ENCODE data around the gene MARCHF2.

The MARCHF2 gene

GRCh38 chr19:8452446-8453123, 39.5 kb downstream of the MARCHF2 start:
- no peaks in the 10 kb centered on the region for H3K9me3 ChIP-seq (replicated peaks in 1 of 2; ENCODE audit: control insufficient read depth in 2 of 2, insufficient read depth in 1 of 2, low read depth in 1 of 2, low read length in 2 of 2)
- WGBS, 2 donors (ENCODE audit: extremely low coverage in 2 of 2, insufficient read length in 2 of 2, insufficient replicate concordance in 1 of 2) = no CpG with 5 or more reads among the region's 4 CpGs
- H3K36me3 ChIP-seq (replicated peaks in 1 of 2; ENCODE audit: control insufficient read depth in 2 of 2, insufficient read depth in 2 of 2, low read length in 2 of 2) = peaks cover 23 to 93% of the 10 kb centered on the region in 2 donors

DNA sequence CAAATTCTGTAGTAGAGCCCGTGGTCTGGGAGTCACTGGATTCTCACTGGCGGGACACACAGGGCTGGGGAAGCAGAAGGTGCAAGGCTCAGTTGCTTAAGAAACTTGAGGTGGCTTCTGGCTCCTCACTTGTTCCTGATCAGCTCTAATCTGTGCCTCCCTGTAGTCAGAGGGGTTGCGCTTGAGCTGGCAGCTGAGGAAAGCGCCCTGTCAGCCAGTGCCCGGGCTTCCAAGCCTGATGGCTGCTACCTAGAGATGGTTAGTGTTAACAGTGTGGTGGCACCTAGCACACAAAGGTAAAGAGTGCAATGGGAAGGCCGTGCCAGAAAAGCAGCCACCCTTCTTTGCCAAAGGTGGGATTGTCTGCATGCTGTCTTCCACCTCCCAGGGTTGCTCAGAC, 40.5 kb downstream of the MARCHF2 start:
- no CpG with 5 or more reads among the region's 6 CpGs for WGBS, 2 donors (ENCODE audit: extremely low coverage in 2 of 2, insufficient read length in 2 of 2, insufficient replicate concordance in 1 of 2)
- no peak overlapping the region for H2BK15ac ChIP-seq (ENCODE audit: low read length)

More at GRCh38 chr19:8452446-8453123, 39.5 kb downstream of the MARCHF2 start:
- Histone ChIP-seq H3K23ac (ENCODE audit: low read depth, low read length, poor library complexity) (no peak overlapping the region), H3K4me2 (ENCODE audit: insufficient read depth, low read length, poor library complexity, severe bottlenecking) (no peak overlapping the region), H3K27ac (replicated peaks; ENCODE audit: low read length) (no peak overlapping the region), H2BK120ac (ENCODE audit: low read depth, low read length) (no peak overlapping the region), H3K14ac (ENCODE audit: low read length) (no peak overlapping the region), H3K27me3 (ENCODE audit: control insufficient read depth in 3 of 3, insufficient read depth in 3 of 3, low read depth in 1 of 3, low read length in 3 of 3) (no peaks in the 10 kb centered on the region), H3K9ac (ENCODE audit: low read depth, low read length, poor library complexity) (no peak overlapping the region), H3K18ac (ENCODE audit: low read length) (no peak overlapping the region), H2BK5ac (ENCODE audit: low read length) (no peak overlapping the region), H2BK12ac (ENCODE audit: low read length) (no peak overlapping the region), H3K79me1 (ENCODE audit: low read depth, low read length) (no peaks in the 10 kb centered on the region), H2AK5ac (ENCODE audit: low read depth, low read length) (no peak overlapping the region), H4K91ac (ENCODE audit: low read depth, low read length, poor library complexity) (no peak overlapping the region), H3K4ac (ENCODE audit: low read length) (no peak overlapping the region), H3K4me3 (ENCODE audit: low read length in 2 of 2) (no peak overlapping the region), H2BK15ac (ENCODE audit: low read length) (no peak overlapping the region), H2AFZ (ENCODE audit: low read length) (no peak overlapping the region), H3K4me1 (ENCODE audit: control insufficient read depth in 2 of 2, insufficient read depth in 1 of 2, low read depth in 1 of 2, low read length in 2 of 2) (peaks cover 2 to 4% of the 10 kb centered on the region in 2 donors), H4K8ac (ENCODE audit: low read depth, low read length) (no peak overlapping the region)
- no peak for DNase-seq (ENCODE audit: low spot score)

DNA sequence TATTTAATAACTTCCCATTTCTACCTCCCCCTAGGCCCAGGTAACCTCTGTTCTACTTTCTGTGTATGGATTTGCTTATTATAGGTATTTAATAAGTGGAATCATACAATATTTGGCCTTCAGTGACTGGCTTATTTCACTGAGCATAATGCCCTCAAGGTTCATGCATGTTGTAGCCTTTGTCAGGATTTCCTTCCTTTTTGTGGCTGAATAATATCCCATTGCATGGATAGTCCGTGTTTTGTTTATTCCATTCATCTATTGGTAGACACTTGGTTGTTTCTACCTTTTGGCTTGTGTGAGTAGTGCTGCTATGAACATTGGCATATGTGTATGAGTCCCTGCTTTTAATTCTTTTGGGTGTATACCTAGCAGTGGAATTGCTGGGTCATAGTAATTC, 41.1 kb downstream of the MARCHF2 start:
- H2AFZ ChIP-seq (ENCODE audit: low read length) = no peak overlapping the region
- H4K91ac ChIP-seq (ENCODE audit: low read depth, low read length, poor library complexity) = no peak overlapping the region
- no peak overlapping the region for H3K4me2 ChIP-seq (ENCODE audit: insufficient read depth, low read length, poor library complexity, severe bottlenecking)
- H3K79me1 ChIP-seq (ENCODE audit: low read depth, low read length) = no peaks in the 10 kb centered on the region
- H4K8ac ChIP-seq (ENCODE audit: low read depth, low read length) = no peak overlapping the region
- no peak overlapping the region for H3K23ac ChIP-seq (ENCODE audit: low read depth, low read length, poor library complexity)
- H2BK12ac ChIP-seq (ENCODE audit: low read length) = no peak overlapping the region
- no CpG with 5 or more reads among the region's 1 CpG for WGBS, 2 donors (ENCODE audit: extremely low coverage in 2 of 2, insufficient read length in 2 of 2, insufficient replicate concordance in 1 of 2)
- no peak overlapping the region for H2BK15ac ChIP-seq (ENCODE audit: low read length)
- peaks cover 0 to 6% of the 10 kb centered on the region in 2 donors for H3K4me1 ChIP-seq (ENCODE audit: control insufficient read depth in 2 of 2, insufficient read depth in 1 of 2, low read depth in 1 of 2, low read length in 2 of 2)
- no peak overlapping the region for H3K18ac ChIP-seq (ENCODE audit: low read length)
- H2BK5ac ChIP-seq (ENCODE audit: low read length) = no peak overlapping the region
- H3K9ac ChIP-seq (ENCODE audit: low read depth, low read length, poor library complexity) = no peak overlapping the region
- no peak overlapping the region for H2AK5ac ChIP-seq (ENCODE audit: low read depth, low read length)
- no peak overlapping the region for H3K14ac ChIP-seq (ENCODE audit: low read length)
- no peaks in the 10 kb centered on the region for H3K27me3 ChIP-seq (ENCODE audit: control insufficient read depth in 3 of 3, insufficient read depth in 3 of 3, low read depth in 1 of 3, low read length in 3 of 3)
- H2BK120ac ChIP-seq (ENCODE audit: low read depth, low read length) = no peak overlapping the region
- no peak for DNase-seq (ENCODE audit: low spot score)
- no peak overlapping the region for H3K4ac ChIP-seq (ENCODE audit: low read length)
- H3K9me3 ChIP-seq (replicated peaks in 1 of 2; ENCODE audit: control insufficient read depth in 2 of 2, insufficient read depth in 1 of 2, low read depth in 1 of 2, low read length in 2 of 2) = no peaks in the 10 kb centered on the region
- no peak overlapping the region for H3K27ac ChIP-seq (replicated peaks; ENCODE audit: low read length)
- H3K4me3 ChIP-seq (ENCODE audit: low read length in 2 of 2) = no peak overlapping the region
- H3K36me3 ChIP-seq (replicated peaks in 1 of 2; ENCODE audit: control insufficient read depth in 2 of 2, insufficient read depth in 2 of 2, low read length in 2 of 2) = peaks cover 28 to 95% of the 10 kb centered on the region in 2 donors

More for the DNA sequence above, 40.5 kb downstream of the MARCHF2 start:
- Histone ChIP-seq H3K23ac (ENCODE audit: low read depth, low read length, poor library complexity) (peak overlapping the region; percentile 49), H3K27me3 (ENCODE audit: control insufficient read depth in 3 of 3, insufficient read depth in 3 of 3, low read depth in 1 of 3, low read length in 3 of 3) (no peaks in the 10 kb centered on the region), H3K36me3 (replicated peaks in 1 of 2; ENCODE audit: control insufficient read depth in 2 of 2, insufficient read depth in 2 of 2, low read length in 2 of 2) (peaks cover 26 to 95% of the 10 kb centered on the region in 2 donors), H3K27ac (replicated peaks; ENCODE audit: low read length) (no peak overlapping the region), H2AK5ac (ENCODE audit: low read depth, low read length) (no peak overlapping the region), H3K18ac (ENCODE audit: low read length) (no peak overlapping the region), H3K79me1 (ENCODE audit: low read depth, low read length) (no peaks in the 10 kb centered on the region), H3K4me1 (ENCODE audit: control insufficient read depth in 2 of 2, insufficient read depth in 1 of 2, low read depth in 1 of 2, low read length in 2 of 2) (peaks cover 0 to 4% of the 10 kb centered on the region in 2 donors), H2AFZ (ENCODE audit: low read length) (no peak overlapping the region), H3K9ac (ENCODE audit: low read depth, low read length, poor library complexity) (no peak overlapping the region), H2BK120ac (ENCODE audit: low read depth, low read length) (no peak overlapping the region), H3K9me3 (replicated peaks in 1 of 2; ENCODE audit: control insufficient read depth in 2 of 2, insufficient read depth in 1 of 2, low read depth in 1 of 2, low read length in 2 of 2) (no peaks in the 10 kb centered on the region), H3K4ac (ENCODE audit: low read length) (no peak overlapping the region), H4K8ac (ENCODE audit: low read depth, low read length) (no peak overlapping the region), H4K91ac (ENCODE audit: low read depth, low read length, poor library complexity) (no peak overlapping the region), H3K4me3 (ENCODE audit: low read length in 2 of 2) (no peak overlapping the region), H3K14ac (ENCODE audit: low read length) (no peak overlapping the region), H2BK12ac (ENCODE audit: low read length) (no peak overlapping the region), H3K4me2 (ENCODE audit: insufficient read depth, low read length, poor library complexity, severe bottlenecking) (no peak overlapping the region), H2BK5ac (ENCODE audit: low read length) (peak overlapping the region; percentile 11)
- DNase-seq (ENCODE audit: low spot score) = no peak

DNA sequence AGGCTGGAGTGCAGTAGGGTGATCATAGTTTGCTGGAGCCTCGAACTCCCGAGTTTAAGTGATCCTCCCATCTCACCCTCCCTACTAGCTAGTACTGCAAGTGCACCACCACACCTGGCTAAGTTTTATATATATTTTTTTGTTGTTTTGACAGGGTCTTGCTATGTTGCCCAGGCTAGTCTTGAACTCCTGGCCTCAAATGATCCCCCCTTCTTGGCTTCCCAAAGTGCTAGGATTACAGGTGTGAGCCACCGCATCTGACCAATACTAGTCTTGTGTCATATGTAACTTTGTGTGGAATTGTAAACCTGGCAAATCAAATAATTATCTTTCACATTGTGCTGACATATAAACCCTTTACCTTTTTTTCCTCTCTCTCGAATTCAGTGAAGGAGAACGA, 41.9 kb downstream of the MARCHF2 start:
- H3K27me3 ChIP-seq (ENCODE audit: control insufficient read depth in 3 of 3, insufficient read depth in 3 of 3, low read depth in 1 of 3, low read length in 3 of 3) = no peaks in the 10 kb centered on the region
- WGBS, 2 donors (ENCODE audit: extremely low coverage in 2 of 2, insufficient read length in 2 of 2, insufficient replicate concordance in 1 of 2) = no CpG with 5 or more reads among the region's 5 CpGs
- H3K4me1 ChIP-seq (ENCODE audit: control insufficient read depth in 2 of 2, insufficient read depth in 1 of 2, low read depth in 1 of 2, low read length in 2 of 2) = peaks cover 0 to 6% of the 10 kb centered on the region in 2 donors

More for the DNA sequence above, 41.9 kb downstream of the MARCHF2 start:
- Histone ChIP-seq H3K23ac (ENCODE audit: low read depth, low read length, poor library complexity) (no peak overlapping the region), H4K91ac (ENCODE audit: low read depth, low read length, poor library complexity) (no peak overlapping the region), H3K27ac (replicated peaks; ENCODE audit: low read length) (no peak overlapping the region), H3K14ac (ENCODE audit: low read length) (no peak overlapping the region), H3K18ac (ENCODE audit: low read length) (no peak overlapping the region), H3K4me3 (ENCODE audit: low read length in 2 of 2) (no peak overlapping the region), H2BK12ac (ENCODE audit: low read length) (no peak overlapping the region), H3K4me2 (ENCODE audit: insufficient read depth, low read length, poor library complexity, severe bottlenecking) (no peak overlapping the region), H2BK5ac (ENCODE audit: low read length) (no peak overlapping the region), H2AK5ac (ENCODE audit: low read depth, low read length) (no peak overlapping the region), H2BK15ac (ENCODE audit: low read length) (no peak overlapping the region), H2AFZ (ENCODE audit: low read length) (no peak overlapping the region), H3K9me3 (replicated peaks in 1 of 2; ENCODE audit: control insufficient read depth in 2 of 2, insufficient read depth in 1 of 2, low read depth in 1 of 2, low read length in 2 of 2) (no peaks in the 10 kb centered on the region), H4K8ac (ENCODE audit: low read depth, low read length) (no peak overlapping the region), H3K36me3 (replicated peaks in 1 of 2; ENCODE audit: control insufficient read depth in 2 of 2, insufficient read depth in 2 of 2, low read length in 2 of 2) (peaks cover 29 to 97% of the 10 kb centered on the region in 2 donors), H3K9ac (ENCODE audit: low read depth, low read length, poor library complexity) (no peak overlapping the region), H3K79me1 (ENCODE audit: low read depth, low read length) (no peaks in the 10 kb centered on the region), H3K4ac (ENCODE audit: low read length) (no peak overlapping the region), H2BK120ac (ENCODE audit: low read depth, low read length) (no peak overlapping the region)
- DNase-seq (ENCODE audit: low spot score) = no peak

Measured in neuronal stem cell (in vitro differentiated cells).